ENCODE results near the gene SMC4.
A peak's percentile ranks its signal among the peaks of the same experiment; 100 is the strongest.

The SMC4 gene

GRCh38 chr3:160378331-160379109 is 20.9 kb upstream of the SMC4 start:
- DNase-seq, result no peak
- Mint-ChIP-seq H3K9me3 (no peaks in the 10 kb centered on the region), H3K27me3 (no peaks in the 10 kb centered on the region), H3K4me1 (ENCODE audit: low read depth in 2 of 2) (no peaks in the 10 kb centered on the region), H3K36me3 (ENCODE audit: insufficient read depth) (peaks cover 13% of the 10 kb centered on the region), H3K4me3 (no peak overlapping the region), H3K27ac (no peak overlapping the region)
- ATAC-seq (replicated peaks), result no peak

- Mint-ChIP-seq H3K4me1 (ENCODE audit: low read depth in 2 of 2) (peaks cover 0 to 2% of the 10 kb centered on the region in 2 donors), H3K36me3 (ENCODE audit: insufficient read depth) (peaks cover 4% of the 10 kb centered on the region), H3K27me3 (no peaks in the 10 kb centered on the region), H3K9me3 (no peaks in the 10 kb centered on the region), H3K27ac (no peak overlapping the region), H3K4me3 (no peak overlapping the region)
- ATAC-seq (replicated peaks) (no peak), DNase-seq (no peak)
Observed at GRCh38 chr3:160379628-160380214, 19.7 kb upstream of the SMC4 start.

GRCh38 chr3:160381470-160381869 is 18.0 kb upstream of the SMC4 start:
- ATAC-seq (replicated peaks), result no peak
- Mint-ChIP-seq H3K4me1 (ENCODE audit: low read depth in 2 of 2) (peaks cover 2 to 5% of the 10 kb centered on the region in 2 donors), H3K36me3 (ENCODE audit: insufficient read depth) (peaks cover 4% of the 10 kb centered on the region), H3K9me3 (no peaks in the 10 kb centered on the region), H3K27ac (no peak overlapping the region), H3K4me3 (no peak overlapping the region), H3K27me3 (no peaks in the 10 kb centered on the region)
- no peak for DNase-seq

GRCh38 chr3:160384639-160385318 is 14.7 kb upstream of the SMC4 start:
- no peak overlapping the region for H3K4me3 Mint-ChIP-seq
- H3K4me1 Mint-ChIP-seq (ENCODE audit: low read depth in 2 of 2), result peaks cover 2 to 5% of the 10 kb centered on the region in 2 donors
- H3K9me3 Mint-ChIP-seq, result no peaks in the 10 kb centered on the region
- H3K27me3 Mint-ChIP-seq, result no peaks in the 10 kb centered on the region
- H3K36me3 Mint-ChIP-seq (ENCODE audit: insufficient read depth), result no peaks in the 10 kb centered on the region
- DNase-seq (no peak), ATAC-seq (replicated peaks) (no peak)
- no peak overlapping the region for H3K27ac Mint-ChIP-seq

GRCh38 chr3:160390565-160391138 is 8.8 kb upstream of the SMC4 start:
- Mint-ChIP-seq H3K4me1 (ENCODE audit: low read depth in 2 of 2) (peaks cover 0 to 17% of the 10 kb centered on the region in 2 donors), H3K27me3 (no peaks in the 10 kb centered on the region), H3K36me3 (ENCODE audit: insufficient read depth) (no peaks in the 10 kb centered on the region), H3K9me3 (no peaks in the 10 kb centered on the region), H3K27ac (no peak overlapping the region), H3K4me3 (no peak overlapping the region)
- no peak for DNase-seq
- ATAC-seq (replicated peaks), result no peak

- no peak overlapping the region for H3K27ac Mint-ChIP-seq
- H3K36me3 Mint-ChIP-seq (ENCODE audit: insufficient read depth), result no peaks in the 10 kb centered on the region
- ATAC-seq (replicated peaks), result no peak
- DNase-seq, result no peak
- no peak overlapping the region for H3K4me3 Mint-ChIP-seq
- peaks cover 3 to 12% of the 10 kb centered on the region in 2 donors for H3K4me1 Mint-ChIP-seq (ENCODE audit: low read depth in 2 of 2)
- H3K9me3 Mint-ChIP-seq, result no peaks in the 10 kb centered on the region
- no peaks in the 10 kb centered on the region for H3K27me3 Mint-ChIP-seq
Observed at GRCh38 chr3:160392798-160393197, 6.7 kb upstream of the SMC4 start.

- no peak overlapping the region for H3K27ac Mint-ChIP-seq
- H3K27me3 Mint-ChIP-seq, result no peaks in the 10 kb centered on the region
- H3K4me3 Mint-ChIP-seq, result no peak overlapping the region
- H3K36me3 Mint-ChIP-seq (ENCODE audit: insufficient read depth), result peaks cover 6% of the 10 kb centered on the region
- ATAC-seq (replicated peaks) (no peak), DNase-seq (no peak)
- H3K9me3 Mint-ChIP-seq, result no peaks in the 10 kb centered on the region
- H3K4me1 Mint-ChIP-seq (ENCODE audit: low read depth in 2 of 2), result peaks cover 6 to 18% of the 10 kb centered on the region in 2 donors
Observed at GRCh38 chr3:160393346-160394008, 6.0 kb upstream of the SMC4 start.

- Mint-ChIP-seq H3K36me3 (ENCODE audit: insufficient read depth) (peaks cover 10% of the 10 kb centered on the region), H3K27ac (no peak overlapping the region), H3K4me1 (ENCODE audit: low read depth in 2 of 2) (peaks cover 10 to 21% of the 10 kb centered on the region in 2 donors), H3K9me3 (no peaks in the 10 kb centered on the region), H3K4me3 (no peak overlapping the region), H3K27me3 (no peaks in the 10 kb centered on the region)
- no peak for DNase-seq
- ATAC-seq (replicated peaks), result no peak
Observed at GRCh38 chr3:160394009-160394392, 5.4 kb upstream of the SMC4 start.

- H3K4me1 Mint-ChIP-seq (ENCODE audit: low read depth in 2 of 2), result peaks cover 13 to 23% of the 10 kb centered on the region in 2 donors
- peaks cover 23% of the 10 kb centered on the region for H3K36me3 Mint-ChIP-seq (ENCODE audit: insufficient read depth)
- no peaks in the 10 kb centered on the region for H3K9me3 Mint-ChIP-seq
- ATAC-seq (replicated peaks) (no peak), DNase-seq (no peak)
- H3K27me3 Mint-ChIP-seq, result no peaks in the 10 kb centered on the region
- H3K4me3 Mint-ChIP-seq, result no peak overlapping the region
- H3K27ac Mint-ChIP-seq, result no peak overlapping the region
Observed at GRCh38 chr3:160395297-160395696, 4.2 kb upstream of the SMC4 start.

- Mint-ChIP-seq H3K27ac (peak overlapping the region; percentile 99 to 100), H3K27me3 (peaks cover 6 to 11% of the 10 kb centered on the region in 2 donors), H3K4me1 (ENCODE audit: low read depth in 2 of 2) (peaks cover 22 to 31% of the 10 kb centered on the region in 2 donors), H3K36me3 (ENCODE audit: insufficient read depth) (peaks cover 37% of the 10 kb centered on the region), H3K9me3 (no peaks in the 10 kb centered on the region), H3K4me3 (peak overlapping the region; percentile 96 to 97)
- no peak for DNase-seq
- peak; percentile 0 for ATAC-seq (replicated peaks)
Observed at GRCh38 chr3:160398820-160399124, 678 bp upstream of the SMC4 start.

GRCh38 chr3:160400030-160400701 is 716 bp downstream of the SMC4 start:
- Mint-ChIP-seq H3K4me1 (ENCODE audit: low read depth in 2 of 2) (peaks cover 28 to 33% of the 10 kb centered on the region in 2 donors), H3K4me3 (peak overlapping the region; percentile 96 to 97), H3K9me3 (no peaks in the 10 kb centered on the region), H3K36me3 (ENCODE audit: insufficient read depth) (peaks cover 37% of the 10 kb centered on the region), H3K27me3 (peaks cover 6 to 11% of the 10 kb centered on the region in 2 donors), H3K27ac (peak overlapping the region; percentile 99 to 100)
- DNase-seq (peak in 2 of 3 experiments; percentile 19 to 39), ATAC-seq (replicated peaks) (no peak)

- Mint-ChIP-seq H3K9me3 (no peaks in the 10 kb centered on the region), H3K36me3 (ENCODE audit: insufficient read depth) (peaks cover 37% of the 10 kb centered on the region), H3K4me1 (ENCODE audit: low read depth in 2 of 2) (peaks cover 28 to 33% of the 10 kb centered on the region in 2 donors), H3K4me3 (peak overlapping the region; percentile 96 to 97), H3K27ac (peak overlapping the region; percentile 61 to 100), H3K27me3 (peaks cover 6 to 11% of the 10 kb centered on the region in 2 donors)
- no peak for ATAC-seq (replicated peaks)
- peak; percentile 4 to 7 (median 4) for DNase-seq
Observed at GRCh38 chr3:160400702-160401150, 1.3 kb downstream of the SMC4 start.
